ENCODE results near the gene KRT13. TPM values are rescaled to one million over a fixed set of nuclear protein-coding genes. Genes with fewer than 3 reads are reported as not detected.

The KRT13 gene
- total RNA-seq, 1 donor from 2014 or later: 1.0 TPM

GRCh38 chr17:41494524-41494923 is 10.9 kb downstream of the KRT13 start:
- DNase-seq (ENCODE audit: low read depth): no peak
- TF ChIP-seq CTCF (conservative IDR thresholded peaks at IDR 0.05; ENCODE audit: low read depth, low read length): no peak

GRCh38 chr17:41492771-41493170 is 12.6 kb downstream of the KRT13 start:
- no peak for DNase-seq (ENCODE audit: low read depth)
- no peak for TF ChIP-seq CTCF (conservative IDR thresholded peaks at IDR 0.05; ENCODE audit: low read depth, low read length)

More at GRCh38 chr17:41494524-41494923, 10.9 kb downstream of the KRT13 start:
- H3K4me3 ChIP-seq (ENCODE audit: low read depth, low read length): no peak overlapping the region

GRCh38 chr17:41492351-41492750 is 13.1 kb downstream of the KRT13 start:
- no peak overlapping the region for H3K4me3 ChIP-seq (ENCODE audit: low read depth, low read length)
- no peak for TF ChIP-seq CTCF (conservative IDR thresholded peaks at IDR 0.05; ENCODE audit: low read depth, low read length)
- no peak for DNase-seq (ENCODE audit: low read depth)

More at GRCh38 chr17:41492771-41493170, 12.6 kb downstream of the KRT13 start:
- no peak overlapping the region for H3K4me3 ChIP-seq (ENCODE audit: low read depth, low read length)

- no peak for TF ChIP-seq CTCF (conservative IDR thresholded peaks at IDR 0.05; ENCODE audit: low read depth, low read length)
- no peak for DNase-seq (ENCODE audit: low read depth)
Measured at GRCh38 chr17:41491476-41491875, 13.9 kb downstream of the KRT13 start.

GRCh38 chr17:41490000-41490990 is 15.1 kb downstream of the KRT13 start:
- TF ChIP-seq CTCF (conservative IDR thresholded peaks at IDR 0.05; ENCODE audit: low read depth, low read length): no peak
- H3K4me3 ChIP-seq (ENCODE audit: low read depth, low read length): no peak overlapping the region

More at GRCh38 chr17:41491476-41491875, 13.9 kb downstream of the KRT13 start:
- no peak overlapping the region for H3K4me3 ChIP-seq (ENCODE audit: low read depth, low read length)

GRCh38 chr17:41489531-41489930 is 15.9 kb downstream of the KRT13 start, which contains the start of gene KRT36:
TSS of gene KRT36 (minus strand) at chr17:41489910. CDS start at chr17:41489864, 46 bp downstream.
- DNase-seq (ENCODE audit: low read depth): no peak
- TF ChIP-seq CTCF (conservative IDR thresholded peaks at IDR 0.05; ENCODE audit: low read depth, low read length): no peak
- no peak within 1 kb of the TSS for H3K4me3 ChIP-seq (ENCODE audit: low read depth, low read length)

More at GRCh38 chr17:41490000-41490990, 15.1 kb downstream of the KRT13 start:
- no peak for DNase-seq (ENCODE audit: low read depth)
